Stomach (tissue), 9 donors: ENCODE results near the gene ZNF324. TPM values are rescaled to one million over a fixed set of nuclear protein-coding genes. Genes with fewer than 3 reads are reported as not detected.

Experiments used
- DNase-seq, 2 donors: peaks; one replicate each; pipeline versions ENCODE4 v3.0.0 to v3.0.0-alpha.2; 2013 to 2019
- H3K27ac ChIP-seq, 5 donors: fragments of 200-600 bp in 4 of 5; sonication (generic) in 4 of 5; one replicate each; pipeline ENCODE4 v1.5.1; 2013 to 2019; ENCODE audit warnings: mild to moderate bottlenecking in 1 of 5, moderate library complexity in 1 of 5
- H3K27me3 ChIP-seq, 3 donors: fragments of 200-600 bp; sonication (generic); one replicate each; pipeline ENCODE4 v1.5.1; 2017 to 2019; ENCODE audit warnings: mixed run types in 1 of 3
- H3K36me3 ChIP-seq, 4 donors: fragments of 200-600 bp; sonication (generic); 1 replicate in 3 of 4; 2 replicates in 1 of 4; pipeline ENCODE4 v1.5.1; 2016 to 2019
- H3K4me1 ChIP-seq, 4 donors: fragments of 200-600 bp; sonication (generic); one replicate each; pipeline ENCODE4 v1.5.1; 2016 to 2019
- H3K4me3 ChIP-seq, 4 donors: fragments of 200-600 bp; sonication (generic) in 3 of 4; one replicate each; pipeline ENCODE4 v1.5.1; 2016 to 2019; ENCODE audit warnings: mild to moderate bottlenecking in 1 of 4
- H3K9me3 ChIP-seq, 4 donors: fragments of 200-600 bp; sonication (generic); one replicate each; pipeline ENCODE4 v1.5.1; 2016 to 2019
- CTCF ChIP-seq, 7 experiments: fragments of 450-650 bp in 4 of 7; fragments of 200-600 bp in 3 of 7; sonication (generic) in 3 of 7; IDR thresholded peaks; one replicate each; pipeline ENCODE4 v1.5.1; 2016 to 2019; ENCODE audit warnings: antibody characterized with exemption in 7 of 7, control low read depth in 2 of 7, mild to moderate bottlenecking in 1 of 7
- EP300 ChIP-seq: sonication (generic); formaldehyde crosslinking; IDR thresholded peaks from one replicate; pipeline ENCODE4 v1.6.1; 2017; ENCODE audit warnings: antibody characterized with exemption
- POLR2A ChIP-seq, 4 donors: fragments of 450-650 bp; IDR thresholded peaks; one replicate each; pipeline ENCODE4 v1.6.1; 2016; ENCODE audit warnings: antibody characterized with exemption in 4 of 4, control low read depth in 2 of 4, mild to moderate bottlenecking in 1 of 4, moderate library complexity in 1 of 4
- POLR2AphosphoS5 ChIP-seq, 3 donors: sonication (generic); formaldehyde crosslinking; IDR thresholded peaks; one replicate each; pipeline ENCODE4 v1.6.1; 2016; ENCODE audit warnings: antibody characterized with exemption in 3 of 3
- WGBS, 5 donors: extraction: QIAGEN DNeasy Blood & Tissue Kit in 3 of 5; methylation state at CpG; one replicate each; pipeline versions ENCODE4 v1.1.5 to v1.1.7; 2013 to 2018; 5-methylcytosine and 5-hydroxymethylcytosine counted together
- intact Hi-C: fragments of 100-400 bp; cut with DNase I; formaldehyde crosslinking; loops from one replicate; pipeline ENCODE4 v1.15.1; 2023; ENCODE audit warnings: low total_unique reads
- polyA plus RNA-seq, 3 donors: library from polyadenylated mRNA; stranded (reverse); fragments of 200-250 nt; gene quantifications; one replicate each; pipeline ENCODE4 v1.2.3, GENCODE V29; 2013
- total RNA-seq, 5 donors: library from RNA; depleted of rRNA; stranded (reverse); fragments of >200 nt; gene quantifications; one replicate each; pipeline versions ENCODE4 v1.1.0 to v1.2.3, GENCODE V29; 2014 to 2016
- donor health status: healthy with polysubstance abuse.
- donor health status: Bipolar disorder and iron deficiency.
- donor health status: healthy.

The ZNF324 gene
- total and polyA plus RNA-seq, 8 donors = 1.7 to 11.9 (median 5.8) TPM

GRCh38 chr19:58475714-58476497 is 9.0 kb downstream of the ZNF324 start, which contains the start of gene ZNF446:
Gene ZNF446 (plus strand): TSS chr19:58476352. CDS start chr19:58477219, 867 bp downstream.
- Histone ChIP-seq H3K27ac (peak within 1 kb of the TSS; percentile 86 to 93 (median 90)), H3K9me3 (no peaks in the 10 kb centered on the region), H3K4me3 (peak within 1 kb of the TSS; percentile 53 to 72 (median 62)), H3K36me3 (peaks cover 24 to 61% (median 54%) of the 10 kb centered on the region in 4 donors), H3K27me3 (no peaks in the 10 kb centered on the region), H3K4me1 (peaks cover 18 to 31% (median 23%) of the 10 kb centered on the region in 4 donors)
- WGBS, 5 donors = 0 to 2% (median 0%) methylated on average over 8 to 64 of the region's 64 CpGs
- peak; percentile 97 to 99 for DNase-seq
- intact Hi-C loops = no loop called here
- TF ChIP-seq EP300 = peak; percentile 2
- no peak for TF ChIP-seq CTCF (IDR thresholded peaks at IDR 0.05)
- TF ChIP-seq POLR2AphosphoS5 (IDR thresholded peaks at IDR 0.05) = peak; percentile 35 to 89 (median 67)

GRCh38 chr19:58476498-58477015 is 9.7 kb downstream of the ZNF324 start:
- peaks cover 22 to 62% (median 56%) of the 10 kb centered on the region in 4 donors for H3K36me3 ChIP-seq
- H3K9me3 ChIP-seq = no peaks in the 10 kb centered on the region
- intact Hi-C loops = no loop called here
- H3K4me1 ChIP-seq = peaks cover 18 to 31% (median 23%) of the 10 kb centered on the region in 4 donors
- WGBS, 5 donors = 1 to 3% (median 2%) methylated on average over 21 to 27 of the region's 27 CpGs
- no peaks in the 10 kb centered on the region for H3K27me3 ChIP-seq
- peak overlapping the region; percentile 86 to 93 (median 90) for H3K27ac ChIP-seq
- H3K4me3 ChIP-seq = peak overlapping the region; percentile 53 to 72 (median 62)
- peak in 1 of 2 donors; percentile 54 for DNase-seq
- TF ChIP-seq CTCF (IDR thresholded peaks at IDR 0.05) (no peak), EP300 (no peak), POLR2AphosphoS5 (IDR thresholded peaks at IDR 0.05) (no peak), POLR2A (IDR thresholded peaks at IDR 0.05) (no peak)

GRCh38 chr19:58477130-58477529 is 10.2 kb downstream of the ZNF324 start:
- H3K27ac ChIP-seq = peak overlapping the region in 4 of 5 donors; percentile 87 to 93 (median 91)
- intact Hi-C loops = no loop called here

More at GRCh38 chr19:58477130-58477529, 10.2 kb downstream of the ZNF324 start:
- H3K4me3 ChIP-seq = peak overlapping the region in 3 of 4 donors; percentile 53 to 72 (median 66)
- DNase-seq = no peak
- TF ChIP-seq EP300 (no peak), CTCF (IDR thresholded peaks at IDR 0.05) (no peak), POLR2A (IDR thresholded peaks at IDR 0.05) (no peak), POLR2AphosphoS5 (IDR thresholded peaks at IDR 0.05) (no peak)
- WGBS, 5 donors = 84 to 94% (median 89%) methylated on average over 9 to 15 of the region's 15 CpGs
- peaks cover 18 to 31% (median 23%) of the 10 kb centered on the region in 4 donors for H3K4me1 ChIP-seq
- H3K27me3 ChIP-seq = no peaks in the 10 kb centered on the region
- H3K9me3 ChIP-seq = no peaks in the 10 kb centered on the region
- peaks cover 16 to 62% (median 52%) of the 10 kb centered on the region in 4 donors for H3K36me3 ChIP-seq
